Cardiac muscle cell (in vitro differentiated cells and primary cell): Measurements from ENCODE around the gene LMAN1L. TPM values are rescaled to one million over a fixed set of nuclear protein-coding genes. Genes with fewer than 3 reads are reported as not detected.

Experiments
- DNase-seq, 2 donors: peaks; one replicate each; pipeline versions ENCODE4 v3.0.0 to v3.0.0-alpha.2; 2010 to 2017; ENCODE audit warnings: low read depth in 1 of 2, low spot score in 1 of 2
- H3K27ac ChIP-seq: fragments of 200-600 bp; sonication (generic); 2 replicates; pipeline ENCODE4 v1.5.1; 2016
- H3K27me3 ChIP-seq: fragments of 200-600 bp; sonication (generic); 2 replicates; pipeline ENCODE4 v1.6.0; 2016; ENCODE audit warnings: control low read depth
- H3K36me3 ChIP-seq: fragments of 200-600 bp; sonication (generic); 2 replicates; pipeline ENCODE4 v1.5.1; 2016; ENCODE audit warnings: control low read depth
- H3K4me1 ChIP-seq: fragments of 200-600 bp; sonication (generic); 2 replicates; pipeline ENCODE4 v1.8.1; 2017; ENCODE audit warnings: low read depth, mild to moderate bottlenecking, mixed run types
- H3K4me3 ChIP-seq: fragments of 200-600 bp; sonication (generic); 2 replicates; pipeline ENCODE4 v1.5.1; 2016; ENCODE audit warnings: mild to moderate bottlenecking
- H3K9me3 ChIP-seq: fragments of 200-600 bp; sonication (generic); 2 replicates; pipeline ENCODE4 v1.5.1; 2017; ENCODE audit warnings: low read depth, mild to moderate bottlenecking, control low read depth
- polyA plus RNA-seq: library from polyadenylated mRNA; unstranded; fragments of >200 nt; fragmentation: Nextera tagmentation; extraction: Ambion mirVana; gene quantifications from 2 replicates; pipeline ENCODE4 v1.2.1, GENCODE V29; 2016
- total RNA-seq: library from RNA; depleted of rRNA; stranded (reverse); fragments of >200 nt; gene quantifications from 2 replicates; pipeline ENCODE4 v1.2.3, GENCODE V29; 2016
- TF ChIP-seq, protein P1 (sequence below): IDR thresholded peaks from 2 replicates; pipeline ENCODE4 v1.5.1; 2012; ENCODE audit warnings: low read depth, mild to moderate bottlenecking, low read length

LMAN1L gene
- total and polyA plus RNA-seq, 2 experiments from 2014 or later, result not detected

- Histone ChIP-seq H3K4me1 (no peaks in the 10 kb centered on the region), H3K4me3 (no peak overlapping the region), H3K27me3 (no peaks in the 10 kb centered on the region), H3K27ac (no peak overlapping the region), H3K36me3 (no peaks in the 10 kb centered on the region), H3K9me3 (no peaks in the 10 kb centered on the region)
- DNase-seq, result no peak
- TF ChIP-seq, protein P1, sequence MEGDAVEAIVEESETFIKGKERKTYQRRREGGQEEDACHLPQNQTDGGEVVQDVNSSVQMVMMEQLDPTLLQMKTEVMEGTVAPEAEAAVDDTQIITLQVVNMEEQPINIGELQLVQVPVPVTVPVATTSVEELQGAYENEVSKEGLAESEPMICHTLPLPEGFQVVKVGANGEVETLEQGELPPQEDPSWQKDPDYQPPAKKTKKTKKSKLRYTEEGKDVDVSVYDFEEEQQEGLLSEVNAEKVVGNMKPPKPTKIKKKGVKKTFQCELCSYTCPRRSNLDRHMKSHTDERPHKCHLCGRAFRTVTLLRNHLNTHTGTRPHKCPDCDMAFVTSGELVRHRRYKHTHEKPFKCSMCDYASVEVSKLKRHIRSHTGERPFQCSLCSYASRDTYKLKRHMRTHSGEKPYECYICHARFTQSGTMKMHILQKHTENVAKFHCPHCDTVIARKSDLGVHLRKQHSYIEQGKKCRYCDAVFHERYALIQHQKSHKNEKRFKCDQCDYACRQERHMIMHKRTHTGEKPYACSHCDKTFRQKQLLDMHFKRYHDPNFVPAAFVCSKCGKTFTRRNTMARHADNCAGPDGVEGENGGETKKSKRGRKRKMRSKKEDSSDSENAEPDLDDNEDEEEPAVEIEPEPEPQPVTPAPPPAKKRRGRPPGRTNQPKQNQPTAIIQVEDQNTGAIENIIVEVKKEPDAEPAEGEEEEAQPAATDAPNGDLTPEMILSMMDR, result no peak
Observed at GRCh38 chr15:74815121-74815934, 2.7 kb downstream of the LMAN1L start.

DNA sequence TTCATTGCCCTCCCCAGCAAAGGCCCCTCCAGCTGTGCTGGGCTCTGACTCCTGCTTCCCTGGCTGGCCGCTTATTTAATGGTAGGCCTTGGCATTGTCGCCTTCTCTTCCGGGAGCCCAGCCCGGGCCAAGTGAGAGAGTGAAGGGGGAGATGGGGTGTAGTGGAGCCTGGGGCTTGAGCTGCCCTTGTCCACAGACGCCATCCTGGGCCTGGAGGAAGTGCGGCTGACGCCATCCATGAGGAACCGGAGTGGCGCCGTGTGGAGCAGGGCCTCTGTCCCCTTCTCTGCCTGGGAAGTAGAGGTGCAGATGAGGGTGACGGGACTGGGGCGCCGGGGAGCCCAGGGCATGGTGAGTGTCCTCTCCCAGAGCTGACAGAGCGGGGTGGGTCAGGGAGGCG lies 3.3 kb downstream of the LMAN1L start:
- no peak overlapping the region for H3K4me3 ChIP-seq
- no peaks in the 10 kb centered on the region for H3K36me3 ChIP-seq
- no peak overlapping the region for H3K27ac ChIP-seq
- no peaks in the 10 kb centered on the region for H3K4me1 ChIP-seq
- TF ChIP-seq, protein P1, result no peak
- no peaks in the 10 kb centered on the region for H3K27me3 ChIP-seq
- no peaks in the 10 kb centered on the region for H3K9me3 ChIP-seq
- DNase-seq, result no peak

DNA sequence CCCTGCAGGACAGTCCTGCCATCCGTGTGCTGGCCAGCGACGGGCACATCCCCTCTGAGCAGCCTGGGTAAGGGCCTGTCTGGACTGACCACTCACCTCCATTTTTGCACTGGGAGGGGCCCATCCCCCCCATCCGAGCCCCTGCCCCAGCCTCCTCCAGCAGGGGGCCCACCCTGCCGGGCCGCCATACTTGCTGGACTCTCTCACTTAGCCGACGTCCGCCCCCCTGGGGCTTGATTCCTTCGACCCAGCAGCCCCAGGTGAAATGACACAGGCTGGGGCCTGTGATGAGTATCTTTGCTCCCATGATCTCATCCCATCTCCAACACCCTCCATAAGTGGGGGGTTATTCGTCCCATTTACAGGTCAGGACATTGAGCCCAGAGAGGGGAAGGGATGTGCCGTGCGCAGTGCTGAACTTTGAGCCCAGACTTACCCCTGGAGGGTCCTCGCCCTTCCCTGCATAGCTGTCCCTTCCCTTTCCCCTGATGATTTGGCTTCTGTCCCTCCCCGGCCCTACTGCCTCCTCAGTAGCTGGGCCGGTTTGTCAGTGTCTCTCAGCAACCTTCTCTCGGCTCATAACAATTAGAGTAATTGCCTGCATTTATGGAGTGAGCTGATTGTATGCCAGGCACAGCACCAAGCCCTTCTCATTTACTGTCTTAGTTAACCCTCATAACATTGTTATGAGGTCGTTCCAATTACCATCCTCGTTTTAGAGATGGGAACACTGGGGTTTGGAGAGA lies 4.2 kb downstream of the LMAN1L start:
- TF ChIP-seq, protein P1, result no peak
- no peak overlapping the region for H3K4me3 ChIP-seq
- no peaks in the 10 kb centered on the region for H3K9me3 ChIP-seq
- DNase-seq, result no peak
- no peaks in the 10 kb centered on the region for H3K36me3 ChIP-seq
- no peaks in the 10 kb centered on the region for H3K27me3 ChIP-seq
- no peaks in the 10 kb centered on the region for H3K4me1 ChIP-seq
- H3K27ac ChIP-seq, result no peak overlapping the region

GRCh38 chr15:74817370-74817737 lies 4.7 kb downstream of the LMAN1L start:
- no peaks in the 10 kb centered on the region for H3K4me1 ChIP-seq
- no peak overlapping the region for H3K4me3 ChIP-seq
- H3K9me3 ChIP-seq, result no peaks in the 10 kb centered on the region
- peak in 1 of 2 donors; percentile 42 for DNase-seq
- no peak overlapping the region for H3K27ac ChIP-seq
- H3K27me3 ChIP-seq, result no peaks in the 10 kb centered on the region
- no peaks in the 10 kb centered on the region for H3K36me3 ChIP-seq
- TF ChIP-seq, protein P1, result peak; percentile 11

DNA sequence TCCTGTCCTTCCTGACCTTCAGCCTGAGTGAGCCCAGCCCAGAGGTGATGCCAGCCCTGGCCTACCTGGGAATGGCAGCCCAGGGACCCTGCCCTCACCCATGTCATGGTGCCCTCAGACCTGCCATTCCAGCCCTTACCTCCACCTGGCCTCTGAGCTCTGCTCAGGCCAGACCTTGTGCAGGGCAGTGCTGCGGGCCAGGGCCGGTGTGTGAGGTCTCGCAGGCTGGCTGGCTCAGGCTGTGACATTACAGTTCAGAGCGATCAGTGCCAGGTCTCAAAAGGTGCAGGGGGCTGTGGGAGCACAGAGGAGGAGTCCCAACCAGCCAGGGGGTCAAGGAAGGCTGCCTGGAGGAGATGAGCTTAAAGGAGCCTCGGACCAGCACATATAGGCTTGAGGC lies 7.4 kb downstream of the LMAN1L start:
- Histone ChIP-seq H3K4me3 (no peak overlapping the region), H3K4me1 (no peaks in the 10 kb centered on the region), H3K36me3 (no peaks in the 10 kb centered on the region), H3K27me3 (peaks cover 14% of the 10 kb centered on the region), H3K9me3 (no peaks in the 10 kb centered on the region), H3K27ac (no peak overlapping the region)
- no peak for DNase-seq
- TF ChIP-seq, protein P1, result no peak
